GM18907 (cell line): ENCODE data around the gene STX16.

Experiments used
- ATAC-seq: cut with Tn5 transposase; IDR thresholded peaks from one replicate; pipeline ENCODE4 v1.9.1; 2021; ENCODE audit warnings: mild to moderate bottlenecking, moderate library complexity; ENCODE audit not compliant: unreplicated experiment

STX16 gene

DNA sequence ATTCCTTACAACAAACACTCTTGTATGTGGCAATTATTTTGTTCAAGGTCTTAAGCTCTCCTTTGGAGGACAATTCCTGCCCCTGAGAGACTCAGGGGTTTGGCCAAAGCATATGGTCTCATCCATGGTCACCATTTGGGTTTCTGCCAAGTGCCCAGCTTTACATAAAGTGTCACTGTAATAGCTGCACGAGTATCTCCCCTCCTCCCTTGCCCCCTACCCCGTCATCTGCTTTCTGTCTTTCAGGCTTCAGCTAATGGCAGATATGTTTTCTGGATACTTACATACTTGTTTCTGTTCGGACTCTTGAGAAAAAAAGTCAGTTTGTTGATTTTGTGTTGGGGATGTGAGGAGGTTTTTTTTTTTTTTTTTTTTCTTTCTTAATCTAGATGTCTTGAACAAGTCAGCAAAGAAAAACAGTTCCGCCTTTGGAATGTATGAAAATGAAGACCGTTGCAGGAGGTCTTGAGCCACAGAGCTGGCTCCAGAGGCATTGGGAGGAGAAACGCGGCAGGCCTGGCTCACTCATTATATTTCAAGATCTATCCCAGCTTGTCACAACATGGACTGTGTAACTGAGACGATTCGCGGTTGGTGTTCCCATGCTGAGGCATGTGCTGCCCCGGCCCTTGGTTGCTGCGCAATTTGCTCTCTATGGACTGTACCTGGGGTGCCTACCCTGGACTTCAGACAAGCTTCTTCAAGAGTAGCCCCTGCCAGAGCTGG lies 32.6 kb upstream of the STX16 start:
- ATAC-seq: no peak

DNA sequence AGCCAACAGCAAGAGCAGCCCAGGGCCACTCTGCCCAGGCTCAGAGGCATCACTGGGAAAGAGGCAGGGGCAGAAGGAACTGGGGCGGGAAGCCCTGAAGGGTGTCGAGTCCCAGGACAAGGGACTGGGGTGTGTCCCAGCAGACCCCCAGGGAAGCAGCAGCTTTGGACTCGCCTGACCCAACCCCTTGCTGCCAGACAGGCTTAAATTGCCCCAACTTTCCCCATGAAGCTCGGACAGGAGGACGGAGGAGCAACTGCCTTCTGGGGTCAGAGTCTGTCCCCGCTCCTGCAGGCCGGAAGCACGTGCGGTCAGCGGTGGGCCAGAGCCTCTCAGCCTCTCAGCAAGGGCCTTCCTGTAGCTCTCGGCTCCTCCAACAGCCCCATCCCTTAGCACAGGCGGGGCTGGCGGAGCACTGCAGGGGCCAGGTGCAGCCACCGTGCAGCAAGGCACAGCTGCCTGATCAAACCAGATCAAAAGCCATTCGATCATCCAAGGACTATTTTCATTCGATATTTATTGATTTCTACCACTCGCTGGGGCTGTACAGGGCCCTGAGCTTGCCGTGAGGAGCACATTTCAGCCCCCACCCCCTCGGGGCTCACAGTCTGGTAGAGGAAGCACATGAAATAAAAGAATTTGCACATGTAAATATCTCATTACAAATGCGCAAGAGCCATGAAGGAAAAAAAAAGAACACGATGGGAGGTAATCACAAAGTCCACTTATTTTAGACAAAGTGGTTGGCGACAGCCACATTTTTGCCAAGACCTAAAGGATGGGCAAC lies 31.8 kb upstream of the STX16 start:
- no peak for ATAC-seq

DNA sequence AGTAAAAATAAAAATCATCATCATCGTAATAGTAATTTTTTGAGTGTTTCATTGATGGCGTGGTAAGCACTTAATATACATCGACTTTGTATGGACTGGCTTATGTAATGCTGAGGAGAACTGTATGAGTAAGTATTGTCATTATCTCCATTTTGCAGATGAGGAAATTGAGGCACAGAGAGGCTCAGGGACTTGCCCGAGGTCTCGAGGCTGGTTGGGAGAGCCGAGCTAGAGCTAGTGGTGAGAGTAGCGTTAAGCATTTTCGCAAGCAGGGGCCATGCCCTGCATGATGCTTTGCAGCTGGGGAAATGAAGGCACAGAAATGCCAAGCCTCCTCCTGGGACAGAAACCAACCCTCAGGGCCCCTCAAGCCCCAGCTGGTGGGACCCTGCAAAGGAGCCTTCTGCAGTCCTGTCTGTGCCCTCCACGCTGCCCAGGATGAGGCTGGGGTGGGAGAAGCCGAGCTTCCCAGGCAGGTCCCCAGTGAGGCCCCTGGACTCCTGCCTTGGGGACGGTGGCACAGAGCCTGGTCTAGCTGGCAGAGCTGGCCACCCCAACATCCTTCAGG lies 31.1 kb upstream of the STX16 start:
- ATAC-seq: no peak

DNA sequence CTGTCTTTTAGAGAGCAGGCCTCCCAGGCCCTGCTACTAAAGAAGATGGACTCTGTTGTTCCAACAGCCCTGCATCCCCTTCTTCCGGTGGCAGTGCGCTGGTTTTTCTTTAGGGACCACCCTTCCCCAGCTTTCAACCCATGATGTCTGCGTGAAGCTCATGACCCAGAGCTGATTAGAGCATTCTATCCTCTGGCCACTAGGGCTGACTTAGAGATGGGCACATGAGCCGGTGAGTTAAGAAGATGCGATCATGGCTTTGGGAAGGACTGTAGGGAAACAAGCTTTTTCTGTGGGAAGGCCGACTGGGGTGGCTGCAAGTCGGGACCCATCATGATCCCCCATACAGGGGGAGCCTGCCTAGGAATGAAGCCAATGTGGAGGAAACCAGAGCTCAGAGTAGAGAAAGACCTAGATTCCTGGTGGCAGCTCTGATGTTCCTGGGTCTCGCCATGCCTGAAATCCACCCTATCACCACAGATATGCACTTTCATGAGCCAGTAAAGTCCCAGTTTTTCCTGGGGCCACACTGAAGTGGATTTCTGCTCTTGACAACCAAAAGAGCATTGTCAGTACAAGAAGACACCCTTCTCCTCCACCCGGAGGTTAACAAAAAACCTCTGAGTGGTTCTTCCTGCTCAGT lies 29.1 kb upstream of the STX16 start:
- no peak for ATAC-seq

DNA sequence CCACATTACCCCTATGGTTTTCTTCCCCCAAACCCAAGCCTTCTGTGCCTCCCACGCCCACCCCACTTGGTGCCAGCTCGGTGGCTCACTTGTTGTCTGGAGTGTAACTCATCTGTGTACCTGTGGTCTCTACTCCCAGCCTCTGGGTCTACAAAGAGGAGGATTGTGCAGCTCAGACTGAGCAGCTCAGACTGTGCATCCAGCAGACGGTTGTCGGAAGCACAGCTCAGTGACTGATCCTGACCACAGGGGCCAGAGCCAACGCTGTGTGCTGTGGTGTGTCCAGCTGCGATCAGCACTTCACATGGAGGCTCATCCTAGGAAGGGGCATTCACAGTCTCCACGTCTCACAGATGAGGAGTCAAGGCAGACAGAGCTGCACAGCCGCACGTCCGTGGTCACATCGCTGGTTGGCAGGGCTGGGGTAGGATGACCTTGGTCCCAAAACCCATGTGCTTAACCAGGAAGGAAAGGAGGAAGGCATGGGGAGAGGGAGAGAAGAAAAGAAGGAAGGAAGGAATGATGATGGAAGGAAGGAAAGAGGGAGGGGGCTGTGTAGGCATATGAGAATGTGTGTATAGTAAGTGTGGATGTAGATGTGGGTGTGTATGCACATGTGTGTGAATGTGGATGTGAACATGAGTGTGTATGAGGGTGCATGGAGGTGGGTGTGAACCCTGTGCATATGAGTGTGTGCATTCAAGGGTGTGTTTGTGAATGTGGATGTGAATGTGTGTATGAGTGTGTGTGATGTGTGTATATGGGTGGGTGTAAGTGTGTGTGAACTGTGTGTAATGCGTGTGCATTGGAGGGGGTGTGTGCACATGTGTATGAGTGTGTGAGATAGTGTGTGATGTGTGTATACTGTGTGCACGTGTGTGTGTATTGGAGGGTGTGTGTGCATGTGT lies 28.2 kb upstream of the STX16 start:
- ATAC-seq: no peak

DNA sequence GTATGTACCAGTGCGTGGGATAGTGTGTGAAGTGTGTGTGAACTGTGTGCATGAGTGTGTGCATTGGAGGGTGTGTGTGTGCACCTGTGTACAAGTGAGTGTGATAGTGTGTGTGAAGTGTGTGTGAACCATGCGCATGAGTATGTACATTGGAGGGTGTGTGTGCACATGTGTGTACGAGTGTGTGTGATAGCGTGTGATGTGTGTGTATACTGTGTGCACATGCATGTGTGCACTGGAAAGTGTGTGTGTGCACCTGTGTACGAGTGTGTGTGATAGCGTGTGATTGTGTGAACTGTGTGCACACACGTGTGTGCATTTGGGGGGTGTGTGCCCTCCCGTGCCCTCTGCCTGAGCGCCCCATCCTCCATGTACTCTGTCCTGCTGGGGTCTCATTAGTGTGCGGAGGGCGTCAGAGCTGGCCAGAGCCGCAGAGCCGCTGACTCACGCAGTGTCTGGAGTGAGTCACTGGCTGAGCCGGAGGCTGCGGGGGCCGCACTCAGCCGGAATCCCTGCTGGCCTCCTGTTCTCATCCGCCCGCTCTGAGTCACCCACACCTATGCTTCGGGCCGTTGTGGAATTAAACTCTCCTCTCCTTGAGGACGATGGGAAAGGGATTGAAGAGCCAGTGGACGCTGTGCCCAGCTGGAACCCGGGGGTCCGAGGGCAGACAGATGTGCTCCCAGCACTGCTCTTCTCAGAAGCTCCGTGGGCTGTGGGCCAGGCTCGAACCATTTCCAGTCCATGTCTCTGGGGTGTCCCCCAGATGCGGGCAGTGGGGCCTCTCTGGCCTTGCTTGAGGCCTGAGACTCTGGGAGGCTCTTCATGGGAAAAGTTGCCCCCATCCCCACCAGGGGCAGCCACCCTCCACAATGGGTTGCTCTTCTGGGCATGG lies 27.3 kb upstream of the STX16 start:
- no peak for ATAC-seq

DNA sequence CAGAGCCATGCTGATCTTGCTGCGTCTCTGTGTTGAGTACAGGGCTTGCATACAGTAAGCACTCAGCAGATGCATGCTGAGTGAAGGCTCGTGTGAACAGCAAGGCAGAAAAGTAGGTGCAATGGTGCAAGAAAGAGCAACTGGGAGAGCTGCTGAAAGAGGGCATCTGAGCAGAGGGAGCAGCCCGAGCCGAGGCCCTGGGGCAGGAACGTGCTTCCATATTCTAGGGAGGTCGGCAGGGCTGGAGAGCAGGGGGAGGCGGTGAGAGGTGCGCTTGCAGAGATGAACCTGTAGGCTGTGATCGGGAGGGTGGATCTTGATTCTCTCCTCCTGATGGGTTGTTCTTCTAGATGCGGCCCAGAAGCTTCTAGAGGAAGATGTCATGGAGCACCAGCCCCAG lies 26.4 kb upstream of the STX16 start:
- ATAC-seq: no peak

DNA sequence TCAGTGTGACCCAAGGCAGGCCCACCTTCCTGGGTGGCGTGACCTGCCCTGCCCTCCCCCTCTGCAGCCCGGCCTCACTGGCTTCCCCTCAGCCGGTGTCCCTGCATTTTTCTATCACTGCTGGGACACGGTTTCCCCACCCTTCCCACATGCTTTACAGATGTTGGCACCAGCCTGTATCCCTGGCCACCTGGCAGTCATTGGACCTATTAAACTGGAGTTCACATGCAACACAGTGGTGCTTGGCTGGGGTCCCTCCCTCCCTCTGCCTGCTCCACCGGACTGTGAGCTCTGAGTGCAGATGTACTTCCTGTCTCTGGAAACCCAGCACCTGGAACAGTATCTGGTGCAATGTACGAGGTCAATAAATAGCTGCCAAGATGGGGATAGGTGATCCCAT lies 25.5 kb upstream of the STX16 start:
- ATAC-seq: no peak

DNA sequence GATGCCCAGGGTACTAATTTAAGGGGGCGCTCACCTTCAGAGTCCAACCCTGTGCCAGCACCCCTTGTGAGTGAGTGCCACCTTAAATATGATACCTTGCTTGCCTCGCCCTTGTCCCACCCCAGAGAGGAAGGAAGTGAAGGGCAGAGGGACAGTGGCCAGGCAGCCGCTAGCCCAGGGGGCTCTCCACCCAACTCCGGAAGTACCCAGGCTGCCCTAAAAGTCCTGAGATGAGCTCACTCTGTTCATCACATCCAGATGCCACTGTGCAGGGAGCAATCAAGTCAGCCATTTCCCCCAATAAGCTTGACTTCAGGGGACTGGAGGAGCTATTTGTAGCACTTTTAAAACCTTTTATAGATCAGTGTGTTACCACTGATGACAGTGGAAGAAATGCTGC lies 25.0 kb upstream of the STX16 start:
- ATAC-seq: no peak

DNA sequence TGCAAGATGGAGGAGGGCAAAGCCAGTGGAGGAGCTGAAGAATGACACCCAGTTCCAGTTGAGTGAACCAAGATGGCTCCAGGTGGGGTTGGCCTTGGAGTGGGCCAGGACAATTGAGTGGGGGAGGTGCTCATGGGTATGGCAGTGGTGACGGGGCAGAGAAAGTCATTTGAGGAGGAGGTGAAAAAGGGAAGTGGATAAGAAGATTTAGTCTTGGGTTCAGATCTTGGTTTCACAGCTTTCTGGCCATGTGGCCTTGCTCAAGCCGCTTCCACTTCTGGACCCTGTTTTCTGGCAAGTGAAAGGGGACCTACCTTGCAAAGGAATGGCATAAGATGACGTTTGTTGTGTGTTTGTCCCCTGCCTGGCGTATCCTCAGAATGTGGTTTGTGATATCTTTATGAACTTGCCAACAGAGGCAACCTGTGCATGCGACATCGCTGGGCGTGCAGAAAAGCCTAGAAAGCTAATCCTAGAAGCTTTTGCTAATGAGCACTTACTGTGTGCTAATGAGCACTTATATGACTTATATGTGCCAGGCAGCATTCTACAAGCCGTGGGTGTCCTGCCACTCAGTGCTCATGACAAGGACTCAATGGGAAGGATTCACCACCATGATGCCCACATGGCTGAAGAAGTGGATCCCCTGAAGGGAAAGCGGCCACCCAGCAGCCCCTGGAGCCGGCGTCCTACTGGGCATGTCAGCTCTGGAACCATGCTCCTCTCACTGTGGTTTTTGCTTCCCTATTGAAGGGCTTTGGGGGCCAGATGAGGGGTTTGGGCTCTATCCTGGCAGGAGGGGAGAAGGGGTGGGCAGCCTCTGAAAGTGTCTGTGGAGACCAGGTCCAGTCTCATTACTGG lies 23.6 kb upstream of the STX16 start:
- ATAC-seq: no peak

DNA sequence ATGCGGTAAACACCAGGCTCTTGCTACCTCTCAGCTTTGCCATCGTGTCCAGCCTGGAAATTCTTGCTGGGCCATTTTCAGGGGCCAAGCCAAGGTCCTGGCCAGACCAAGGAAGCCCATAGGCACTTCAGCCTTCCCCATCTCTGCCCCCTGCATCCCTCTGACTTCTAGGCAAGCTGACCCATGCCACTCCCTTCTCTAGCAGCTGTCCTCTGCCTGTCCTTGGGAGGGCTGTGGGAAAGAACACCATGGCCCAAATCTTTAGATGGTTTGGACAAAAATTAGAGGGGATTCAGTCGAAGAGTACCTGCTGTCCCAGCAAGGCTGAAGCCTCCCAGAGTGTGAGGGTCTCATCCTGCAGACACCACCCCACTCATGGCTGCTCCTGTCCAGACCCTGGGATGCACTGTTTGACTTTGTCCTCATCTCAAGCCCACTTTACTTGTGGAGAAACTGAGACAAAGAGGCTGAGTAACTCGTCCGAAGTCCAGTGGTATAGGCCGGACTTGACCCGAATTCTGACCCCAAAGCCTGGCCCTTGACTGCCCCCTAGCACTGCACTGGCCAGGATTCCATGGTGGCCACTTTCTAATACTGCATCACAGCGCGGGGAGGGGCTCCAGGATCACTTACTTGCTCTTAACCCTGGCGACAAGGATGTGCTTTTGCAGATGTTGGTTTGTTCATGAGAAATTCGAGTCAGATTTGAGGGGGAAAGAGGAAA lies 22.4 kb upstream of the STX16 start:
- no peak for ATAC-seq

DNA sequence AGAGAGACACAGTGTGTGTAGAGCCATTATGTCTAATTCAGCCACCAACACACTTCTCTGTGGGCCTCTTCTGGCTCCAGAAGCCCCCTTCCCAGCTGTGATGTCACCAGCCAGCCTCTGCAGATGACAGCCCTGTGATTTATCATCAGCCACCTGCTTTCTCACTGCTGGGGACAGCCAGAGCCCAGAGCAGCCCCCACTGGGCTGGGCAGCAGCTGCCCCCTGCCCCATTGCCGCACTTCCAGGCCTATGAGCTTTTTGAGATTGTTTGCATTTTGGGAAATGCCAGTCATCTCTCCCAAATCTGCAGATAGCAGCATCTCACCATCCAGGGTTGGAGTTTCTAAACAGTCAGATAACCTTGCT lies 21.9 kb upstream of the STX16 start:
- no peak for ATAC-seq

DNA sequence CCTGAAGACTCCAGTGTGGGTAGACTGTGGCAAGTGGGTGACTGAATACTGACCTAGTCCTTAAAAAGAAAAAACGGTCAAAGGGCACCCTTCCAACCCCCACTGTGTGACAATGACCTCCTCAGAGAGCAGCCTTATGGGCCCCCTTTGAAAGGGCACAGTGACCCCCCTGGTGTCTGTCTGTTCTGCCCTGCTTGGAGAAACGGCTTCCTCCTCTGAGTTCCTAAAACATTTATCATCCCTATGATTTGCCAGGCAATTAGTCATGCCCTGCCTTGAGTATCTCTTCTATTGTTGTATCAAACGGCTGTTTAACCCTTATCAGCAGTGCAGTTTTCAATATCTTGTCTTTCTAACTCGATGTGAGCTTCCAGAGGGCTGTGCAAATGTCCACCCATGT lies 21.0 kb upstream of the STX16 start:
- no peak for ATAC-seq

DNA sequence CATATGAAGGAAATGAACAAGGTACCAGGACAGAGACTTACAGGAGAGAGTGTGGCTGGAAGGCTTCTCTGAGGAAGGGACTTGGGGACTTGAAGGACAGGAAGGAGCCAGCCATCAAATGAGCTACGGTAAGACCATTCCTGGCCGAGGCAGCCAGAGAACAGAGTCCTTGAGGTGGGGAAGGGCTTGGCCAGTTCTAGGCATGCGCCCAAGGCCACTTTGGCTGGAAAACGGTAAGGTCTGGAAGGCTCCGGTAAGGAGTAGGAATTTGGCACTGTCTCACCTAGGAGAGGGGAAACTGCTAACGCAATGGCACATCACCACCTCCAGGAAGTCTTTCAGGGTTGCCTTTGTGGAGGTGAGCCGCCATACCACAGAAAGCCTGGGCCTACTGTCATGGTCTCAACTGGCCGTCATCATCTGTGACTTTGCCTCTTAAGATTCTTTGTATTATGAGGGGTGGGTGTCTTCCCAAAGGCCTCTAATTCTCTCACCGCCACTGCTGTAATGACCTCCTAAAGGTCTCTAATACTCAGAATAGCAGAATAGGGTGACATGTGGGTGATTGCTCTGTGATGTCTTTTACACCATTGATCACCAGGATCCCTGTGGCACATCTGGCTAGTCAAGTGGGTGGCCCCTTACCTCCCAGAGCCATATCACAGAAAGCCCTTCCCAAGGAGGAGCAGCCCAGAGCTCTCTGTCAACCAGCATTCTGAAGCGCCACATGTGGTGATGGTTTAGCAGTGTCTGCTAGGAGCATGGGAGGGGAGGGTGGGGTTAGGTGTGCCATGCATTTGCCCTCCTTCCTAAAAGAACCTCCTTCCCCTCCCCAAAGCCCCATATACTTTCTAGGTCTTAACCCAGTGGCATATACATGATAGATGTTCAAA lies 17.7 kb upstream of the STX16 start:
- ATAC-seq: no peak

DNA sequence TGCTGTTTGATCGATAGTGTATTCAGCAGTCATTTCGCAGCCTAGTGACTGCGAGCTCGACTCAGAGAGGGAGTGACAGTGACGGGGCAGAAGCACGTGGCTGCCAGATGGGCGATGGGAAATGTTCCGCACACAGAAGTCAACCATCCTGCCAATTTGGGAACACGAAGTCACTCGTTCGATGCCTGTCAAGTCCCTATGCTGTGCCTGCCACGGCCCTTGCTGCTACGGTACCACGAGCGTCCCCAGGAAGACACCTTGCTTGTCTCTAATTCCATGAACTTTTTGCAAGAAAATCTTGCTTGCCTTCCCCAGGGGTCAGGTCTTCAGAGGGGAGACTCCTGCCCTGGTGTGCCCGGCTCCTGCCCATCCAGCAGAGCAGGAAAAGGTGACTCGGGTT lies 17.0 kb upstream of the STX16 start:
- no peak for ATAC-seq

DNA sequence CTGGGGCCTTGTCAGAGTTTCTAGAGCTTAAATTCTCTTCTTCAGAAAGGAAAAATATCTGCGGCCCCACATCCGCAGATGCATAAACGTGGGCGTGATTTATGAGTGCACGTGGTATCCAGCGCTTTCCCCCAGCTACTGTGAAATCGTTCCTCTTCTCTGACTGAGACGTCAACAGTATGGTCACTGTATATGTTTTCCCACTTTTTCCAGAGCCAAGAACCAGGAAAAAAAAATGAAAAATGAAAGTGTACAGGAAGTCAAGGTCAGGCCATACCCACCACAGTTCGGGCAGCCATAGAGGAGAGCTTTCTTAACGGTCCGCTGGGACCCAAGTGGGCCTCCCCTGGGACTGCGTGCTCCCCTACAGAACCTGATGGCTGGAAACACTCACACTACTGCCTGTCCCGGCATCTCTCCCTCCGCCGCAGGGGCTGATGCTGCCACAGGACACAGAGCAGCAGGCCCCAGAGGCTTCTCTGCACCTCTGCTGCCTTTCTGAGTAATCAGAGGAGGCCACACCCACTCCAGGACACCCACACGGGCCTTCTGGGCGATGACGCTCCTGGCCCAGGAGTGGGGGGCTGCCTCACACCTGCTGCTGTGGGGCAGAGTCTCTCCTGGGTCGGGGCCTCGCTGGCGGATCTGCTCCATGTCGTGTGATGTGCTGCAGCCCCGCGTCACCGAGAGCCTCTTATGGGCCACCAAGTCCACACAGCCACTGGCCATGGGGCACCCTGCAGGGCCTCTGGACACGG lies 16.4 kb upstream of the STX16 start:
- ATAC-seq: no peak

DNA sequence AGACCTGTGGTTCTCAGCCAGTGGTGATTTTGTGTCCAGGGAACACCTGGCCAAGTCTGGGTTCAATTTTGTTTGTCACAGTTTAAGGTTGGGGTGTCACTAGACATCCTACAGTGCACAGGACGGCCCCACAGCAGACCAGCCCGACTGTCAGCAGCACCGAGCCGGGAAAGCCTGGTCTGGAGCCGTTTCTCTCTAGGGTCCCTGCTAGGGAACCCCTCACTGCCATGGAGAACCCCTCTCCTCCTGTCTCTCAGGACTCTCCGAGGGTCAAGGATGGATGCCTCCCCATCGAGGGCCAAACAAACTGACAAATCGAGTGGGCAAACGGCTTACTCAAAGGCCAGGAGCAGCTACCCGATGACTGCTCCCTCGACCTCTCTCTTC lies 15.8 kb upstream of the STX16 start:
- no peak for ATAC-seq
